Vagina (tissue), 2 donors: Measurements from ENCODE around the gene SHD. TPM values are rescaled to one million over a fixed set of nuclear protein-coding genes. Genes with fewer than 3 reads are reported as not detected.
A peak's percentile ranks its signal among the peaks of the same experiment; 100 is the strongest.

ENCODE experiments used
- DNase-seq, 2 donors: peaks; one replicate each; pipeline ENCODE4 v3.0.0-alpha.2; 2017; ENCODE audit errors: extremely low spot score in 2 of 2
- H3K27ac ChIP-seq: fragments of 200-600 bp; sonication (generic); one replicate; pipeline ENCODE4 v1.5.1; 2019
- H3K27me3 ChIP-seq: fragments of 200-600 bp; sonication (generic); one replicate; pipeline ENCODE4 v1.5.1; 2019
- H3K36me3 ChIP-seq, 2 donors: fragments of 200-600 bp; sonication (generic); one replicate each; pipeline ENCODE4 v1.5.1; 2017 to 2019
- H3K4me1 ChIP-seq: fragments of 200-600 bp; sonication (generic); one replicate; pipeline ENCODE4 v1.5.1; 2019
- H3K4me3 ChIP-seq, 2 donors: fragments of 200-600 bp; sonication (generic); 1 replicate in 1 of 2; 2 replicates in 1 of 2; pipeline ENCODE4 v1.5.1; 2016 to 2019
- H3K9me3 ChIP-seq: fragments of 200-600 bp; sonication (generic); one replicate; pipeline ENCODE4 v1.5.1; 2019
- POLR2A ChIP-seq, 2 donors: fragments of 450-650 bp; IDR thresholded peaks; one replicate each; pipeline ENCODE4 v1.6.1; 2017; ENCODE audit warnings: antibody characterized with exemption in 2 of 2, mild to moderate bottlenecking in 2 of 2, moderate library complexity in 2 of 2
- POLR2AphosphoS5 ChIP-seq, 2 donors: sonication (generic); formaldehyde crosslinking; IDR thresholded peaks; one replicate each; pipeline ENCODE4 v1.9.0; 2017; ENCODE audit warnings: antibody characterized with exemption in 2 of 2, mild to moderate bottlenecking in 2 of 2, low read depth in 1 of 2; ENCODE audit not compliant: insufficient read depth in 1 of 2
- intact Hi-C: fragments of 100-400 bp; cut with DNase I; formaldehyde crosslinking; loops from one replicate; pipeline ENCODE4 v1.15.1; 2023
- total RNA-seq: library from RNA; depleted of rRNA; stranded (reverse); fragments of >200 nt; gene quantifications from one replicate; pipeline ENCODE4 v1.2.3, GENCODE V29; 2016
- TF ChIP-seq, protein P1 (sequence below), 3 experiments: fragments of 450-650 bp in 2 of 3; fragments of 200-600 bp in 1 of 3; sonication (generic) in 1 of 3; IDR thresholded peaks; one replicate each; pipeline ENCODE4 v1.5.1; 2017 to 2019; ENCODE audit warnings: antibody characterized with exemption in 3 of 3, mild to moderate bottlenecking in 2 of 3, moderate library complexity in 2 of 3

The SHD gene
- total RNA-seq, 1 donor from 2014 or later, result not detected

DNA sequence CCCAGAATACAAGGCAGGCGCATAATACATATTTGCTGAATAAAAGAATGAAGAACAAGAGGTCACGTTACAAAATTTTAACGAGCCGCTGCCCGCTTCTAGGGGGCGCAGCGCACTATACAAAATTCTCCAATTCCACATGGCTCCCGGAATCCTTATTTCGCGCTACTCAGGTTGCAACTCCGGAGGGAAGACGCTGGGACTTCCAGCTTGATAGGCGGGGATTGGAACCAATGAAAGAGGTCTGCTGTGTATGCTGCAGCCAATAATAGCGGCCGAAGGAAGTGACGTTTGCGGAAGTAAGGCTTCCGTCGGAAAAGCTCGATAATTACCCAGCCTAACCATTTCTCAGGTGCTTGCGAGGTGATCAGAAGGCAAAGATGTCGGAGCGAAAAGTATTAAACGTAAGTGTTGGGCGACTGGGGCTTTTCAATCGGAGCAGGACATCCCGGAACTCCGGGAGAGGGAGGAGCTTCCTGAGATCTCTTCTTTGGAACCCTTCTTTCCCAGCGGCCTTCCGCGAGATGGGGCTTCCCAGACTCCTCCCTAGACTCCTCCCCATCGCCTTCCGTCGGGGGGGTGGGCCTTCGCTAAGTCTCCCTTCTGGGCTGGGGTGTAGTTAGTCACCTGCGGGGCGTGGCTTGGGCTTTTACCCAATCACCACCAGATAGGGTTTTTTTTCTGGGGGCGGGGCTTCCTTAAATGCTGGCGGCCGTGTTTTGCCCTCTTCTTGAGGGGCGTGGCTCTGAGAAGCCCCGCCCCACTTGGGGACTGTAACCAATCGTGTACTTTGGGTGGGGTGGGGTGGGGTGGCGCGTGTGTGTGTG is 32.1 kb upstream of the SHD start, which contains the start of gene YJU2:
TSS of gene YJU2 (plus strand) at position 314 of the 827 bp plus-strand sequence. CDS start at position 381, 67 bp downstream.
- Histone ChIP-seq H3K4me3 (peak within 1 kb of the TSS; percentile 54 to 64), H3K4me1 (peaks cover 16% of the 10 kb centered on the region), H3K9me3 (no peaks in the 10 kb centered on the region), H3K27me3 (no peaks in the 10 kb centered on the region), H3K27ac (peak within 1 kb of the TSS; percentile 91), H3K36me3 (peaks cover 0 to 28% of the 10 kb centered on the region in 2 donors)
- intact Hi-C loops, result no loop called here
- DNase-seq, result peak in 1 of 2 donors; percentile 98
- TF ChIP-seq POLR2AphosphoS5 (IDR thresholded peaks at IDR 0.05; ENCODE audit: insufficient read depth in 1 of 2, low read depth in 1 of 2) (peak; percentile 72 to 99), POLR2A (IDR thresholded peaks at IDR 0.05) (no peak)
- TF ChIP-seq, protein P1, sequence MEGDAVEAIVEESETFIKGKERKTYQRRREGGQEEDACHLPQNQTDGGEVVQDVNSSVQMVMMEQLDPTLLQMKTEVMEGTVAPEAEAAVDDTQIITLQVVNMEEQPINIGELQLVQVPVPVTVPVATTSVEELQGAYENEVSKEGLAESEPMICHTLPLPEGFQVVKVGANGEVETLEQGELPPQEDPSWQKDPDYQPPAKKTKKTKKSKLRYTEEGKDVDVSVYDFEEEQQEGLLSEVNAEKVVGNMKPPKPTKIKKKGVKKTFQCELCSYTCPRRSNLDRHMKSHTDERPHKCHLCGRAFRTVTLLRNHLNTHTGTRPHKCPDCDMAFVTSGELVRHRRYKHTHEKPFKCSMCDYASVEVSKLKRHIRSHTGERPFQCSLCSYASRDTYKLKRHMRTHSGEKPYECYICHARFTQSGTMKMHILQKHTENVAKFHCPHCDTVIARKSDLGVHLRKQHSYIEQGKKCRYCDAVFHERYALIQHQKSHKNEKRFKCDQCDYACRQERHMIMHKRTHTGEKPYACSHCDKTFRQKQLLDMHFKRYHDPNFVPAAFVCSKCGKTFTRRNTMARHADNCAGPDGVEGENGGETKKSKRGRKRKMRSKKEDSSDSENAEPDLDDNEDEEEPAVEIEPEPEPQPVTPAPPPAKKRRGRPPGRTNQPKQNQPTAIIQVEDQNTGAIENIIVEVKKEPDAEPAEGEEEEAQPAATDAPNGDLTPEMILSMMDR (IDR thresholded peaks at IDR 0.05), result peak in 1 of 3 experiments; percentile 10

GRCh38 chr19:4256563-4256962 is 22.5 kb upstream of the SHD start:
- Histone ChIP-seq H3K27ac (no peak overlapping the region), H3K4me1 (no peaks in the 10 kb centered on the region), H3K27me3 (no peaks in the 10 kb centered on the region), H3K9me3 (peaks cover 5% of the 10 kb centered on the region), H3K4me3 (no peak overlapping the region), H3K36me3 (peaks cover 0 to 89% of the 10 kb centered on the region in 2 donors)
- no peak for DNase-seq
- intact Hi-C loops, result no loop called here
- TF ChIP-seq POLR2AphosphoS5 (IDR thresholded peaks at IDR 0.05; ENCODE audit: insufficient read depth in 1 of 2, low read depth in 1 of 2), result no peak
- TF ChIP-seq, protein P1 (IDR thresholded peaks at IDR 0.05), result no peak
- no peak for TF ChIP-seq POLR2A (IDR thresholded peaks at IDR 0.05)

DNA sequence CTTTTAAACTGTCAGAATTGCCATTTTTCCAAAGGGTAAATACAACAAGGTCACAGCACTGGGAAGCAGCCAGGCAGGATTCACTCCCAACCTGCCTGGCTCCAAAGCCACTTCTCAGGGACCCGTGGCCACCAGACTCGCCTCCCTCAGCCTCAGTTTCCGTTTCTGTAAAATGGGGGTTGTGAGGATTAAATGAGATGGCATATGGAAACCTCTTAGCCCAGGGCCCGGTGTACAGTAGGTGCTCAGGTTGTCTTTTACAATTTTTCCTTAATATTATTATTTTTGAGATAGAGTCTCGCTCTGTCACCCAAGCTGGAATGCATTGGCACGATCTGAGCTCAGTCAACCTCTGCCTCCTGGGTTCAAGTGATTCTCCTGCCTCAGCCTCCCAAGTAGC is 22.0 kb upstream of the SHD start:
- peaks cover 5% of the 10 kb centered on the region for H3K9me3 ChIP-seq
- no peak for DNase-seq
- no peak for TF ChIP-seq POLR2AphosphoS5 (IDR thresholded peaks at IDR 0.05; ENCODE audit: insufficient read depth in 1 of 2, low read depth in 1 of 2)
- TF ChIP-seq POLR2A (IDR thresholded peaks at IDR 0.05), result no peak
- TF ChIP-seq, protein P1 (IDR thresholded peaks at IDR 0.05), result no peak
- intact Hi-C loops, result no loop called here
- H3K4me3 ChIP-seq, result no peak overlapping the region
- no peaks in the 10 kb centered on the region for H3K4me1 ChIP-seq
- H3K27ac ChIP-seq, result no peak overlapping the region
- H3K27me3 ChIP-seq, result no peaks in the 10 kb centered on the region
- H3K36me3 ChIP-seq, result peaks cover 0 to 94% of the 10 kb centered on the region in 2 donors

DNA sequence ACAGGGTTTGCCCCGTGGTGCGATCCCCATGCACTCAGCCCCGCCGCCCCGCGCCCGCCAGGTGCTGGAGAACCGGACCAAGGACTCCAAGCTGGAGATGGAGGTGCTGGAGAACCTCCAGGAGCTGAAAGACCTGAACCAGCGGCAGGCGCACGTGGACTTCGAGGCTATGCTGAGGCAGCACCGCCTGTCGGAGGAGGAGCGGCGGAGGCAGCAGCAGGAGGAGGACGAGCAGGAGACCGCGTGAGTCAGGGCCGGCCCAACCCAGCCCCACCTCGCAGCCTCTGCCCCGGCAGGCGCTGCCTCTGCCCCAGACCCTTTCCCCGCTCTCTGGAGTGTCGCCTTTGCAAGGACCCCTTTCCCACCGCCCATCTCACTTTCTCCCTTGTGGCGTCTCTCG is 20.9 kb upstream of the SHD start:
- H3K4me3 ChIP-seq, result no peak overlapping the region
- no peak overlapping the region for H3K27ac ChIP-seq
- H3K9me3 ChIP-seq, result peaks cover 5% of the 10 kb centered on the region
- no peak for DNase-seq
- no peak for TF ChIP-seq POLR2AphosphoS5 (IDR thresholded peaks at IDR 0.05; ENCODE audit: insufficient read depth in 1 of 2, low read depth in 1 of 2)
- TF ChIP-seq, protein P1 (IDR thresholded peaks at IDR 0.05), result no peak
- no peak for TF ChIP-seq POLR2A (IDR thresholded peaks at IDR 0.05)
- peaks cover 0 to 98% of the 10 kb centered on the region in 2 donors for H3K36me3 ChIP-seq
- intact Hi-C loops, result no loop called here
- no peaks in the 10 kb centered on the region for H3K4me1 ChIP-seq
- H3K27me3 ChIP-seq, result no peaks in the 10 kb centered on the region
